Right ventricle myocardium superior (tissue), 1 donor: ENCODE data around the gene ORC6. TPM values are rescaled to one million over a fixed set of nuclear protein-coding genes. Genes with fewer than 3 reads are reported as not detected.

Experiments used
- ATAC-seq: fragments of 200-7000 bp; cut with Tn5 transposase; one replicate; pipeline ENCODE4 v1.9.1; 2020; ENCODE audit warnings: mild to moderate bottlenecking; ENCODE audit not compliant: poor library complexity
- DNase-seq: peaks from one replicate; pipeline ENCODE4 v3.0.0-alpha.2; 2020
- intact Hi-C: fragments of 100-400 bp; cut with DNase I; formaldehyde crosslinking; loops from one replicate; pipeline ENCODE4 v1.11.2; 2022
- total RNA-seq: library from RNA; stranded (reverse); fragmentation: NEBNext Ultra II Directional; extraction: Animal tissue kit (Norgen Biotek cat#: 25700); gene quantifications from one replicate; pipeline ENCODE4 v1.2.1, GENCODE V29; 2021
- donor health status: DM: no; HTN: yes; CAD: no; lungs with severe emphysema.

Gene ORC6
- total RNA-seq, 1 donor from 2014 or later = 1.9 TPM

DNA sequence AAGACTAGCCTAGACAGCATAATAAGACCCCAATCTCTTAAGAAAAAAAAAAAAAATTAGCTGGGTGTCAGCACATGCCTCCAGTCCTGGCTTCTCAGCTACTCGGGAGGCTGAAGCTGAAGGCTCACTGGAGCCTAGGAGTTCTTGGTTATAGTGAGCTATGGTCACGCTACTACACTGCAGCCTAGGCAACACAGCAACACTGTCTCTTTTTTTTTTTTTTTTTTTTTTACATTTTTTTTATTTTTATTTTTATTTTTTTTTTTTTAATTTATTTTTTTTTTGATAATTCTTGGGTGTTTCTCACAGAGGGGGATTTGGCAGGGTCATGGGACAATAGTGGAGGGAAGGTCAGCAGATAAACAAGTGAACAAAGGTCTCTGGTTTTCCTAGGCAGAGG lies 4.1 kb downstream of the ORC6 start:
- intact Hi-C loops = no loop called here
- ATAC-seq = no peak
- DNase-seq = no peak

DNA sequence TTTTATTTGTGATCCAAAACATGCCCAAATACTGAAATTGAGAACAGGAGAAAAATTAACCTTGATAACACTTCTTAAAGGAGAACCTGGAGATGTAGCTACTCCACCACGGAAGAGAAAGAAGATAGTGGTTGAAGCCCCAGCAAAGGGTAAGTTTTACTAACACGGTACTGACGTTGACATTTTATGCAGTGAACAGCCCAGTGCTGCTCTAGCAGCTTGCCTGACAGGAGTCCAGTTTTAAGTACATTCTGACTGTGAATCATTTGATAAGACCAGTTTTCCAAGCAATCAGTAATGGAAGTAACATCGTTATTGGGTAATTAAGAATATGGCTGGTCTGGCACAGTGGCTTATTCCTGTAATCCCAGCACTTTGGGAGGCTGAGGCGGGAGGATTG lies 6.5 kb downstream of the ORC6 start:
- ATAC-seq (no peak), DNase-seq (no peak)
- intact Hi-C loops = no loop called here

DNA sequence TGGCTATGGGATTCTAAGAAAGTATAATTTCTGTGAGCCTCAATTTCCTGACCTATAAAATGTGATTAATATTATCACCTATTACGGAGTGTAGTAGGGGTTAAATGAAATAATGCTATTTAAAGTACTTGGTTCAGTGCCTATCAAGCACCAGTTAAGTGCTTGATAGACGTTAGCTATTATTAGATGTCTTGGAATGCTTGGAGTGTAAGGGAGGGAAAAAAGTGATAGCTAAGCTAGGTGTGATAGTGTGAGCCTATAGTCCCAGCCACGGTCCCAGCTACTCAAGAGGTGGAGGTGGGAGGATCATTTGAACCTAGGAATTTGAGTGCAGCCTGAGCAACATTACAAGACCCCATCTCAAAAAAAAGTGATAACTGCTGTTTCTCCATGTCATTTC lies 7.5 kb downstream of the ORC6 start:
- intact Hi-C loops = no loop called here
- ATAC-seq = peak; percentile 62

DNA sequence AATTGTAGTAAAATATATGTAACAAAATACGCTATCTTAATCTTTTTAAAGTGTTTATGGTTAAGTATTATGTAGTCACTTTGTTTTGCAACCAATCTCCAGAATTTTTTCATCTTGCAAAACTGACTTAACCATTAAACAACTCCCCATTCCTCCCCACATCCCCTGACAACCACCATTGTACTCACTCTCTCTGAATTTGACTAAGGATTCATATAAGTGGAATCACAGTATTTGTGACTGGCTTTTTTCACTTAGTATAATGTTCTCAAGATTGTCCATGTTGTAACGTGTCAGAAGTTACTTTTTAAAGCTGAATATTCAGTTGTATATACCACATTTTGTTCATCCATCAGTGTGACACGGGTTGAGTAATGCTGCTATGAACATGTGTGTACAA lies 10.6 kb downstream of the ORC6 start:
- intact Hi-C loops = no loop called here
- ATAC-seq (no peak), DNase-seq (no peak)

More for the DNA sequence above, 7.5 kb downstream of the ORC6 start:
- no peak for DNase-seq

DNA sequence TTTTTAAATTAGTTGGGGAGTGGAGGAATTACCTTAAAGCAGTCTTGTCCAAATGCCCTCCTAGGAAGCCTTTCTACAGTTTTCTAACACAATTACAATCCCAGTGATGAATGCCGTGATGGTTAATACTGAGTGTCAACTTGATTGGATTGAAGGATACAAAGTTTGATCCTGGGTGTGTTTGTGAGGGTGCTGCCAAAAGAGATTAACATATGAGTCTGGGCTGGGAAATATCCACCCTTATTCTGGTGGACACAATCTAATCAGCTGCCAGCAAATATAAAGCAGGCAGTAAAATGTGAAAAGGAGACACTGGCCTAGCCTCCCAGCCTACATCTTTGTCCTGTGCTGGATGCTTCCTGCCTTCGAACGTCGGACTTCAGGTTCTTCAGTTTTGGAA lies 12.2 kb downstream of the ORC6 start:
- intact Hi-C loops = no loop called here
- DNase-seq (no peak), ATAC-seq (no peak)

DNA sequence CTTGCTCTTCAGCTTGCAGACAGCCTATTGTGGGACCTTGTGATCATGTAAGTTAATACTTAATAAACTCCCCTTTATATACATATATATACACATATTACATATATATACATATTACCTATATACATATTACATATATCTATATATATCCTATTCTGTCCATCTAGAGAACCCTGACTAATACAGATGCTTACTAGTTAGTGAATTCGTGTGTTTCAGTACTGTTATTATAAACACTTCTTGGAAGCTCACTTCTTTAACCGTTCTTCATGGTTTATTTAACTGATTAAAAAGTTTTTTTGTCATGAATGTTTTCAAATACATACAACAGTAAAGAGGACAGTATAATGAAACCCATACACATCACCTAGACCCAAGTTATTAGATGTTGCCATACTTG lies 12.6 kb downstream of the ORC6 start:
- intact Hi-C loops = no loop called here
- ATAC-seq (no peak), DNase-seq (no peak)

DNA sequence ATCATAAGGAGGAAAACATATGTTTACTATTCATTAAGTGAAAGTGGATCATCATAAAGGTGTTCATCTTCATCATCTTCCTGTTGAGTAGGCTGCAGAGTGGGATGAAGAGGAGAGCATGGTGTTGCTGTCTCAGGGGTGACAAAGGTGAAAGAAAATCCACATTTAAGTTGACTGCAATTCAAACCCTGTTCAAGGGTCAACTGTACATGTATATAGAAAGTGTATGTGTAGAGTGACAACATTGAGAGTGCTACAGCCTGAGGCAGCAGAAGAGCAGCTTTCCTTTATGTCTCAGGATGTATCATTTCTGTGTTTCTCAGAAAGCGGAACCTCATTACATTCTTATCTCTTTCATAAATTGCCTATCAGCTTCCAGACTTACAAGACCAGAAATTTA lies 17.2 kb downstream of the ORC6 start:
- DNase-seq (no peak), ATAC-seq (no peak)
- intact Hi-C loops = no loop called here

DNA sequence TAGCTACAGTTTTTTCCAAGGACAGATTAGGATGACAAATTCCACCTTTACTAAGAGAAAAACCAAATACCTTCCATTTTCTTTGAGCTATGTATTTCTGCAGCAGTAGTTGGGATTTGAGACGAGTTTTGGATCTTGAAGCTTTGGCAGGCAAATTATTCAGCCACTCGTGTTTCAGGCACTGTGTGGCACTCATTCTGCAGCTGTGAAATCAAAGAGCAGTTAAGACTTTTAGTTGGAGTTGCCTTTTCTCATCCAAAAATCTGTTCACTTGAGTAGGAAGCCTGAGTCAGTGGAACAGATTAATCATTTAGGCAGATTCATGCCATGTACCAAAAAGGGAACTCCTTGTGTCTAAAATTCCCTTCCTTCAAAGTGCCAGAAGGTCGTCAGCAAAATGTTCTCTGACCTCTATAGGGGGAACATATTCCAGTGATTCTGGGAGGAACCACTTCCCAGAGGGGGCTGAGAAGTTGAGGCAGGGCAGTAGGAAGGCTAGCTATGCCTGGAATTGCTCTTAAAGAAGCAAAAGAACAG lies 20.1 kb downstream of the ORC6 start:
- no peak for DNase-seq
- intact Hi-C loops = no loop called here
- ATAC-seq = no peak

DNA sequence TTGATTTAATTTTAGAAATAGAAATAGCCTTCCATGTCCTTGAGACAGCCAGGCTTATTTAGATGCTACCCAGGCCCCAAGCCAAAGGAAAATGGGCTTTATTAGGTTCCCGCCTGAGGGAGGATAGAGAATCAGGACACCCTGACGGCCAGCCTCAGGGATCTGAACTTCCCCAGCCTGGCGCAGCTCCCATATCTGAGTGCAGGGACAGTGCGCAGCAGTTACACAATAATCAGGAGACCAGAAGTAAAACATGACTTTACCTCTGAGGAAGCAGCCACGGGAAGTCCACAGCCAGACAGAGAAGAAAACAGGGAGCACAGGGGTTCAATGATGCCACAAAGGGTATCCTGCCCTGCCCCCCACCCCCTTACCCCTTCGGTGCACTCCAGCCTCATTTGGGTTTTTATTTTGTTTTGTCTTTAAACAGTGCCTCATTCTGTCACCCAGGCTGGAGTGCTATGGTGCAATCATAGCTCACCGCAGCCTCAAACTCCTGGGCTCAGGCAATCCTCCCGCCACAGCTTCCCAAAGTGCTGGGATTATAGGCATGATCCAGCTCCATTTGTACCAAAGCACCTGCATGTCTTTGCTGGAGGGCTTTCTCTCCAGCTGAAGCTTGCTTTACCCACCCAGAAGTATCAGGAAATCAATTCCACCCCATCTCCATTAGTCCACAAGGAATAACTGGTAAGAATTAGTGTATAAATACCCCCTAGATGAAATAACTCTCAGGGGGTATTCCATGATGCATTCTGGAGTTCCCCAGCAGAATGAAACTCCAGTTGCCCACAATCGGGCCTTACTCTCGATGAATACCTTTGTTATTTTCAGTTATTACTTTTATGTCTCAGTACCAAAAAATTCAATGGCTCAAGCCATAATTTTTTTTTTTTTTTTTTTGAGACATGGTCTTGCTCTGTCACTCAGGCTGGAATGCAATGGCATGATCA lies 21.9 kb downstream of the ORC6 start:
- peak; percentile 78 for DNase-seq
- ATAC-seq = peak; percentile 75
- intact Hi-C loops = no loop called here

DNA sequence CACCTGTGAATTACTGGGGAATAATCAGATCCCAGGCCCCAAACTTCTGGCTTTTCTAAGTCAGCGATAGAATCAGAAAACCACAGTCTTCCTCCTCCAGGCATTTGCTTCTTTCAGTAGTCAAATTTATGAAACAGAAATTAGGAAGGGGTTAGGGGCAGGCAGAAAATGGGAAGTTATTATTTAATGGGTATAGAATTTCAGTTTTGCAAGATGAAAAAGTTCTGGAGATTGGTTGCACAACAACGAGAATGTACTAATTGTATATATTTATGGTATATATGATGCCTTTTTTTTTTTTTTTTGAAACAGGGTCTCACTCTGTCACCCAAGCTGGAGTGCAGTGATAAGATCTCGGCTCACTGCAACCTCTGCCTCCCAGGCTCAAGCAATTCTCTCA lies 23.5 kb downstream of the ORC6 start:
- no peak for DNase-seq
- no peak for ATAC-seq
- intact Hi-C loops = no loop called here

DNA sequence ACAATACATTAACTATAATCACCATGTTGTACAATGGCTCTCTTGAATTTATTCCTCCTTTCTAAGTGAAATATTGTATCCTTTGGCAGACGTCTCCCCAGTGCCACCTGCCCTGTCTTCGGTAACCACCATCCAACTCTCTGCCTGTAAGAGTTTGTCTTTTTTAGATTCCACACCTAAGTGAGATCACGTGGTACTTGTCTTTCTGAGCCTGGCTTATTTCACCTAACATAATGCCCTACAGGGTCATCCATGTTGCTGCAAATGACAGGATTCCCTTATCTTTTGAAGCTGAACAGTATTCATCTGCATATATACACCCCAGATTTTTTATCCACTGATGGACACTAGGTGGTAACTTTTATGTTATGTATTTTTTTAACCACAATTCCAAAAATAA lies 24.2 kb downstream of the ORC6 start:
- no peak for ATAC-seq
- intact Hi-C loops = no loop called here
- no peak for DNase-seq

DNA sequence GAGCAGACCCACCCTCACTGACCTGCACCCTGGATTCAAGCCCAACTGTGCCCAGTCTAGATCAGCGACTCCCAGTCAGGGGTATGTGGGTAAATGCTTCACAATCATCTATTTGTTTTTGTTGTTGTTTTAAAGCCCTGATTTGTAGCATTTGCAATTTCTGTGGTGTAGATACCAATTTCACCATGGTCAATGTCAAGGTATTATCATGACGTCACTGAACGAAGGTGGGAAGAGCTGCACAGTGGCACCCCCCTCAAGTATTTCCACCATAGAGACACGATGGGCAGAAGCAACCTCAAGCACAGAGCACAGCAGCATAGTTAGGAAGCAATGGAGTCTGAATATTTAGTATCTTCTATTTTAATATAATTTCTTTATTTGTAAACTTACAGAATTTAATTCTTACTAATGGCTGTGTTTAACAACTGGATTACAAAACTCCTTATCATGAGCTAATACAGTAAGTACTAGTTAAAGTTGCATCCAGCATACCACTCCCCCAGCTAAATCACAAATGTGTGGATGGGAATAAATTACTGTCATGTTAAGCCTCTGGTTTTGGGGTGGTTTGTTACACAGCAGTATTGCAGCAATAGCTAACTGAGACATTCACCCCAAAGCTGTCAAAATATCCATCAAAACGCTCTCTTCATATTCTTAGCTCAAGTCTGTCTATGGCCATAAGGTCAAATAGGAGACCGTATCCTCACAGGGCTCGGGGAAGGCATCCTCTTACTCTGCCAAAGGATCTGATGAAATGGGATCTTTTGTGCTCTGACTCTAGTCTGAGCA lies 25.5 kb downstream of the ORC6 start:
- ATAC-seq = no peak
- intact Hi-C loops = no loop called here
- no peak for DNase-seq

DNA sequence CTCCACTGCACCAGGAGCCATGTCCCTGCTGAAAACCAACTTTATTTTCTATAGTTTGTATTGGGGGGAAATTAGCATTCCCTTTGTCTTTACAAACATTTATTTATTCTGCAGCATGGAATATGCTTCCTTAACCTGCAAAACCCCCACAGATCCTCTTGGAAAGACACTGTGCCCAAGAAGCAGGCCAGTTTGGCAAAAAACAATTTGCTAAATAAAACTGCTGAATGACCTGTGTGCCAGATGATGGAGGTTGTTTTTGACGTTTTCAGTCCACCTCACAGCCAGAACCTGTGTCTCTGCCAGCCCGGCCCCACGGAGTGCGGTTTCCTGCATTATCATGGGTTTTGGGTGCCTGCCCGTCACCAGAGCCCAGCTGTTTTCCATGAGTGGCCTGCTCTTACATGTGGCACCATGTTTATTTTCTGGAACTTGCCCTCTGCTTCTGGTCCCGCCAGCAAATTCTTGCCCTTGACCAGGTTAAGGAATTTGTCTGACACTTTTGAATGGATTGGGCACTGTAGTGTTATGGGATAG lies 26.4 kb downstream of the ORC6 start:
- ATAC-seq (peak; percentile 73), DNase-seq (peak; percentile 84)
- intact Hi-C loops = no loop called here

DNA sequence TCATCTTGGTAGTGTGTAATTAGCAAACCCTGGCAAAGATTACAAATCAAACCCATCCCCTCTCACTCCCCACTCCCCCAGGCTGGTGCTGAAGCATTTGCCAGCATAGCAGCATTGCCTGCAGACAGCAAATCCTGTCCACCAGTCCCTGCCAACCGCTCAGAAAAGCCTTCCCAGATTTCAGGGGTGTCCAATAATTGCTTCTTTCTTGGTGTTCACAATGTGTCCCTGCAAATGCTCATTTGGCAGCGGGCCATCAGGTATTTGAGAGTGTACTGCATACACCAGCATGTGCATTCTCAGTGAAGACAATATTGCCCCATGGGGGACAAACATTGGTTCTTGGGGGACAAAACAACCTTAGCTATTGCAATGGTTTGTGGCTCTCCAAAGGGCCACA lies 28.2 kb downstream of the ORC6 start:
- no peak for DNase-seq
- intact Hi-C loops = no loop called here
- ATAC-seq = no peak

DNA sequence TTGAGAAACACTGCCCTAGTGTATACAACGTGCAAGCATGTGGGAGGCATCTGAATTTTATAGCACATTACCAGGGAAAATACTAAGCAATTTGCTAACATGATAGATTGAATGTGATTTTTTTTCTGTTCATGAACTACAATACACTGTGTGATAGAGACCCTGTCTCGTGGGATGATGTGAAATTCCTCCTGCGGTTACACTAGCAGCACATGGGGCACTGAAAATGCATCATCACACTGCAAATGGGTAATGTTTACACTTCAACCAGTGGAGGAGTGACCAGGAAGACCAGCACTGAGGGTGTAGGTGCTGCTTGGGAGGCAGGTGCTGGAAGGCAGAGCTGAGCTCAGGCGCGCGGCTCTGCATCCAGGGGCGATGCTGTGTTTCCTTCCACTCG lies 28.8 kb downstream of the ORC6 start:
- no peak for DNase-seq
- ATAC-seq = no peak
- intact Hi-C loops = no loop called here

DNA sequence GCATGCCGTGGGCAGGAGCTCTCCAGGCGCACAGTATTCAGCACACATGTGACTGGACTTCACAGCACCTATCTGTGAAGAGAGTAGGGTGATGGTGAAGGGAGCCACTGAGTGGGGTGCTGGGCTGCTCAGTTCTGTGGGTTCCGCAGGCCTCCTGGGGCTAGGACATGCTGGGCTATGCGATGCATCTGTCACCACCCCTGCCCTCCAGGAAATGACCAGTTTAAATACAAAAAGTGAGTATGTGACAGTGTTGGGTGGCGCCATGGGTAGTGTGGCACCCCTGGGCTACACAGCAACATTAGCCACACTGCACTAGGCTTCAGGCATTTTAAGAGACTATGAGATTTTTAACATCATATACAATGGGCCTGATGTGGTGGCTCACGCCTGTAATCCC lies 30.1 kb downstream of the ORC6 start:
- ATAC-seq (no peak), DNase-seq (no peak)
- intact Hi-C loops = no loop called here

DNA sequence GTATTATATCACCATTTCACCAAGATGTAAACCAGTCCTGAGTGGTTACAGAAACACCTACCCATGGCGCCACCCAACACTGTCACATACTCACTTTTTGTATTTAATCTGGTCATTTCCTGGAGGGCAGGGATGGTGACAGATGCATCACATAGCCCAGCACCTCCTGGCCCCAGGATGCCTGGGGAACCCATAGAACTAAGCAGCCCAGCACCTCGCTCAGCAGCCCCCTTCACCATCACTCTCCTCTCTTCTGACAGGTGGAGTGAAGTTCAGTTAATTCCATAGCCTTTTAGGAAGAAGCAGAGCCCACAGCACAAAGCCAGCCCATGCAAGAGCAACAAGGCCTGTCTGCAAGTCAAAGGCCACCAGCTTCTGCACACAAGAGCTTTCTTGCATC lies 31.2 kb downstream of the ORC6 start:
- intact Hi-C loops = no loop called here
- ATAC-seq (no peak), DNase-seq (no peak)

DNA sequence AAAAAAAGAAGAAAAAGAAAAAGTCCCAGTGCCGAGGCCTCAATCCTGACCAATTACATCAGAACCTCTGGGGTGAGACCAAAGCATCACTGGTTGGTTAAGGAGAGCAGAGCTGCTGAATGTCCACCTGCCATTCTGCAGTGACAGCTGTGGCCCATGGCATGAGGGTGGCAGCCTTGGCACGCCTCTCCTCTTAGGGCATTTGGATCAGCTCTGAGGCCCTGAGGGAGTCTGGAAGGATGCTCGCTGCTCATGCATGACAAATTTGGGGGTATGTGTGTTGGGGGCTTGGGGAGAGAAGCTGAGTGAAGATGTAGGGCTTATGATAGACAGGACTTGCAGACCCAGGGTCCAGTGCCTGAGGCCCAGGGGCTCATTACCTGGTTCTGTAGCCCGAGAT lies 32.4 kb downstream of the ORC6 start:
- no peak for DNase-seq
- ATAC-seq = peak; percentile 42
- intact Hi-C loops = no loop called here

DNA sequence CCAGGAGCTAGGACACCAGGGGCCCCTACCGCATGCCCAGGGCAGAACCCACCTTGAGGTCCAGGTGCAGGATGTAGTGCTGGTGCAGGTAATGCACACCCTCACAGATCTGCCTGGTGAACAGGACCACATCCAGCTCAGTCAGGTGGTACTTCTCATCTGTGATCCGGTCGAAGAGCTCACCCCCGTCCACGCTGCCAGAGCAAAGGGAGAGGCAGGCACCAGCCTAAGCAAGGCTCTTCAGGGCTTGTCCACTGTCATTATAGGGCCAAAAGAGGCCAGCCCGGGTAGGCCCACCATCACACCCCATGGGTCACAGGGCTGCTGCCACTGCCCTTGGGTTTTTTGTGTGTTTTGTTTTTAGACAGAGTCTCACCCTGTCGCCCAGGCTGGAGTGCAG lies 37.7 kb downstream of the ORC6 start:
- no peak for DNase-seq
- no peak for ATAC-seq
- intact Hi-C loops = no loop called here

DNA sequence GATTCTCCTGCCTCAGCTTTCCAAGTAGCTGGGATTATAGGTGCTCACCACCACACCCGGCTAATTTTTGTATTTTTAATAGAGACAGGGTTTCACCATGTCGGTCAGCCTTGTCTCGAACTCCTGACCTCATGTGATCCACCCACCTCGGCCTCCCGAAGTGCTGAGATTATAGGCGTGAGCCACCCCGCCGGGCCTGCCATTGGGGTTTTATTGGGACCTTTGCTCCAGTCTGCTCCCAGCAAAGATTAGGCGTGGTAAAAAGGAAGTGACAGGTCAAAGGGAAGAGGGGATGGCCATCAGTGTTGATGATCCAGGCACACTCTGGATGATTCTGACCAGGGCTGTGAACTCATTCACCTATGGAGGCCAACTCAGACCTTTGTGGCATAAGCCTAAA lies 38.2 kb downstream of the ORC6 start:
- DNase-seq = no peak
- ATAC-seq = no peak
- intact Hi-C loops = no loop called here
